Measurements from ENCODE around the gene ZP4.

- TF ChIP-seq CTCF (IDR thresholded peaks at IDR 0.05), result no peak
- no peak for TF ChIP-seq POLR2A (IDR thresholded peaks at IDR 0.05)
Measured at GRCh38 chr1:237890822-237891221, at the start of gene ZP4.
